Fibroblast of villous mesenchyme (primary cell): ENCODE results near the gene FLT4. TPM values are rescaled to one million over a fixed set of nuclear protein-coding genes. Genes with fewer than 3 reads are reported as not detected.

Source experiments
- DNase-seq: peaks from one replicate; pipeline ENCODE4 v3.0.0-alpha.2; 2010; ENCODE audit warnings: low read depth
- H3K4me3 ChIP-seq: 2 replicates; pipeline ENCODE4 v1.5.1; 2011; ENCODE audit warnings: low read depth, mild to moderate bottlenecking, low read length
- total RNA-seq: library from RNA; depleted of rRNA; stranded (reverse); fragments of >200 nt; gene quantifications from 2 replicates; pipeline ENCODE4 v1.2.3, GENCODE V29; 2012
- TF ChIP-seq, protein P1 (sequence below): IDR thresholded peaks from 2 replicates; pipeline ENCODE4 v1.5.1; 2012; ENCODE audit warnings: low read depth, mild to moderate bottlenecking, low read length; ENCODE audit not compliant: insufficient read depth

Gene FLT4
- total RNA-seq, 1 donor, result 0.43 TPM

DNA sequence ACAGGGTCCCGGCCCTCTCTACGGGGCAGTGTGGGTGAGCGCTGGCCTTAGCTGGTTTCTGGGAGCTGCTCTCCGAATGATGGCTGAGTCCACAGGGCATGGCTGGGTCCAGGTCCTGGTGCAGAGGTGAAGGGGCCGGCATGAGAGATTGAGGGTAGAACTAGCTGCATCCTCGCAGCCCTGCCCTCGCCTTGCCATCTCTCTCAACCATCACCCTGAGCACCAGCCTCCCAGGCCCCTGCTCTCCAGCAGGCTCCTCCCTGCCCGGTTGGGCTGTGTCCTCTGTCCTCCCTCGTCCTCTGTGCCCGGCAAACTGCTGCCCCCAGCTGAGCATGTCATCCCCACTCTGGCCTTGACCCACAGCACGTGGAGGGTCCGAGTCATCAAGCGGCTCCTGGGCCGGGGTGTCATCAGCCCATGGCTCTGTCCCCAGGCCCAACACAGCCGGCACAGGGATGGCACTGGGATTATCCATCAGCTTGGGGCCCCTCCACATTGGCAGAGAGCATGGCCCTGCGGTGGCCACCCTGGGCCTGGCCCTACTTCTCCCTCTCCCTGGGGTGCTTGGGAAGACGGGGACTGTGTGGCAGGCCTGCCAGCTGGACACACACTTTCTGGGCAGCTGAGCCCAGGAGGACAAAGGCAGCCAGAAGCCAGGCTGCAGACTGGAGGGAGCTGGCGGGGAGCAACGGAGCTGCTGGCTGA, 8.4 kb downstream of the FLT4 start:
- TF ChIP-seq, protein P1, sequence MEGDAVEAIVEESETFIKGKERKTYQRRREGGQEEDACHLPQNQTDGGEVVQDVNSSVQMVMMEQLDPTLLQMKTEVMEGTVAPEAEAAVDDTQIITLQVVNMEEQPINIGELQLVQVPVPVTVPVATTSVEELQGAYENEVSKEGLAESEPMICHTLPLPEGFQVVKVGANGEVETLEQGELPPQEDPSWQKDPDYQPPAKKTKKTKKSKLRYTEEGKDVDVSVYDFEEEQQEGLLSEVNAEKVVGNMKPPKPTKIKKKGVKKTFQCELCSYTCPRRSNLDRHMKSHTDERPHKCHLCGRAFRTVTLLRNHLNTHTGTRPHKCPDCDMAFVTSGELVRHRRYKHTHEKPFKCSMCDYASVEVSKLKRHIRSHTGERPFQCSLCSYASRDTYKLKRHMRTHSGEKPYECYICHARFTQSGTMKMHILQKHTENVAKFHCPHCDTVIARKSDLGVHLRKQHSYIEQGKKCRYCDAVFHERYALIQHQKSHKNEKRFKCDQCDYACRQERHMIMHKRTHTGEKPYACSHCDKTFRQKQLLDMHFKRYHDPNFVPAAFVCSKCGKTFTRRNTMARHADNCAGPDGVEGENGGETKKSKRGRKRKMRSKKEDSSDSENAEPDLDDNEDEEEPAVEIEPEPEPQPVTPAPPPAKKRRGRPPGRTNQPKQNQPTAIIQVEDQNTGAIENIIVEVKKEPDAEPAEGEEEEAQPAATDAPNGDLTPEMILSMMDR, result no peak
- no peak for DNase-seq
- H3K4me3 ChIP-seq, result no peak overlapping the region

DNA sequence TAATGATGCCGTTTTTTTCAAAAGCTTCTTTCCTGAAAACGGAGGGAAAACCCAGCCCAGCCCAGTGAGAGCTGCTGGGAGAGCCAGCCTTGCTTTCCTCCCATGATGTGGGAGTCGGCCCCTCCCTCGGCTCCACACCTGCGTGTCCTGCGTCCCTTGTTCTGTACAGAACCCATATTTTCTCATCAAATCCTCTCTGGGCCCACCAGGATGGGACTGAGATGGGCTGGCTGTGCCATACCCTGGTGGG, 8.9 kb downstream of the FLT4 start:
- no peak for DNase-seq
- TF ChIP-seq, protein P1, result no peak
- H3K4me3 ChIP-seq, result no peak overlapping the region

DNA sequence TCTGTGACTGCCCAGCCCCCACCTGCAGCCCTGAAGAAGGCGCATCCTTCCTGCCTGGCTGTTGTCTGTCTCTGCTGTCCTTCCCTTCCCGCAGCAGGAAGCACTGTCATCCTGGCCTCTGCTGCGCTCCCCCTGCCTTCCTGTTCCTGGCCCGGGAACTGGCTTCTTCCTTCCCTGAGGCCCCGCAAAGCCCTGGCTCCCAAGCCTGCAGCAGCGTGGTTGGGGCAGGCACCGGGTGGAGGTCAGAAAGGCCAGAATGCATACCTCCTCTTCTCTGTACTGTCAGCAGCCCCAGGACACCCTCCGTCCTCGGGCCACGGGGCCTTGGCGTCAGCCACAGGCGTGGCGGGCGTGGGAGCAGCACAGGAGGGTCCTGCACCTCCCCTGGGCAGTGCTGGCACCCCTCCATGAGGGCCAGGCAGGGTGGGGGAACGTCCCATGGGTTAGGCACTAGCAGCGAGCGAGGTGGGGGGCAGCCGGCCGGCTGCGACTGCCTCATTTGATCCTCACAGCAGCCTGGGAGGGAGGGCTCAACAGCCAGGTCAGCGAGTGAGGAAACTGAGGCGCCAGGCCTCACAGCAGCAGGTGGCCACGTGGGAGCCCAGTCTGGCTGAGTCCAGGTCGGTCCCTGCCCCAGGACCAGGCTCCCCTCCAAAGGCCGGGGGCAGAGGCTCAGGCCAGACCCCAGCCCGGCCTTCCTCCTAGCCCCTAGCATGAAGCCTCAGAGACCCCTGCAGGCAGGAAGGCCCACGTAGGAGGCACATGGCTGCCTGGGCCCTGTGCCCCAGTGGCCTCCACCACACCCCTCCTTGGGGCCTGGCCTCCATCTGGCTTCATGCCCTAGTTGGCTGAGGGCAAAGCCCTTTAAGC, 9.4 kb downstream of the FLT4 start:
- TF ChIP-seq, protein P1, result no peak
- no peak for DNase-seq
- no peak overlapping the region for H3K4me3 ChIP-seq

DNA sequence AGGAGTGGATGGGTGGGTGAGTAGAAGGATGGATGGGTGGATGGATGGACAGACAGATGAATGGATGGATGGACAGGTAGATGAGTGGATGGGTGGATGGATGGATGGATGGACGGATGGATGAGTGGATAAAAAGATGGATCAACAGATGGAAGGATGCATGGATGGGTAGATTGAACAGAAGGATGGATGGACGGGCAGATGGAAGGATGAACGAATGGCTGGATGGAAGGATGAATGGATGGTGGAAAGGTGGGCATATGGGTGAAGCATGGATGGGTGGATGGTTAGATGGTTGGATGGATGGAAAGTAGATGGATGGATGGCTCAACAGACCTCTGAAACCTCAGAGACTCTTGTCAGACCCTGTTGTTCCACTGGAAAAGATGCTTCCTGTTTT, 10.1 kb downstream of the FLT4 start:
- TF ChIP-seq, protein P1, result no peak
- H3K4me3 ChIP-seq, result no peak overlapping the region
- DNase-seq, result no peak

DNA sequence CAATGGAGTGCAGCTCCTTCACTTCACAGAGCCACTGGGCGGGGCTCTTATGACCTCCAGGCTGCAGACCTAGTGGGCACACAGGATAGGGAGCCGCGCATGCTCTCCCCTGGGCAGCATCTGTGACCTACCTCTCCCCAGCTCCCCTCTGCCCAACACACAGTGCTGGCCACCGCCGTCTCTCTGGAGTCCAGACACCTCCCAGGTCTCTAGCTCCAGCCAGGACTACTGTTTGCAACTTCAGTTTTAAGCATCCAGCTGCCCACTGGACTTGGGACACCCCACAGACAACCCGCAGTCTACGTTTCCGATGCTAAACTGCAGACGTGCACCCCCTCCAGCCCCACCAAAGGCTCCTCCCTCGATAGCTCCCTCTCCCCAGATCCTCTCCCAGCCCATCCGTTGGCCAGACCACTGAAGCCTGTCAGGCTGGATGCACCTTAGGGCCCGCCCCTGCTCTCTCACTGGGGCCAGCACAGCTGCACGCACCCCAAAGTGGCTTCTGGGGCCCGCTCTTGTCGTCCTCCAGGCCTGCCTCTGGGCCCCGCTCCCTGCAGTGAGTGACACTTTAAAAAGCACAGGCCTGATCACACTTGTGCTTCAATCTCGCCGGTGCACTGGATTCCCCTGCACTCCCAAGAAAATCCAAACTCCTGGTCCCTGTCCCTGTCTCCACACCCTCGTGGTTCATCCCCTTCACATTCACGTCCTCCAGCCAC, 11.3 kb downstream of the FLT4 start:
- TF ChIP-seq, protein P1, result no peak
- H3K4me3 ChIP-seq, result no peak overlapping the region
- no peak for DNase-seq

DNA sequence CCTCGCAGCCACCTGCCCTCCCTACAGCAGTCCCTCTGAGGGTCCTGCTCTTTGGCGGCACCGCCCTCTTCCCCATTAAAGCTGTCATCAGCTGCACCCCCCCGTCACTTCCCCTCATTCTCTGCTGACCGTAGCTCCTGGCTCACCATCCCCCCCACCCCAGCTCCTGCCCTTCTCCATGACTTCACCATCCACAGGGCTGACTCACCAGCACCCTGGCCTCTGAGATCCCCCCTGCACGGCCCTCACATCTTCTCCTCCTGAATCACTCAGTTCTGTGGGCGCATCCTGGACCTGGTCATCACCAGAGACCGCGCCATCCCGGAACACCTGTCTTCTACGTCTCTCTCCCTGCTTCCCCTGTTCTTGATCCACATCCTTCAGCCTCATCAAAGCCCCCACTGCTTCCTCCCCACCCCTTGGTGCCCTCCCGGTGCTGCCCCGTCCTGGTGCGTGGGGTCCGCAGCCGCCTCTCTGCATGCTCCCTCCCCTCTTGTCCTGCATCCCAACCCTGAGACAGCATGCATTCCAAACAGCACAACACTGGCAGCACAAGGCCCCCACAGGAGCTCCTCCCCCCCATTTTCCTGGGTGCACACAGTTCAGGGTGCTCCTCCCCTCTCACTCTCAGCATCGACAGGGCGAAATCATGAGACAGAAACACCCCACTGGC, 12.9 kb downstream of the FLT4 start:
- TF ChIP-seq, protein P1, result no peak
- H3K4me3 ChIP-seq, result no peak overlapping the region
- DNase-seq, result no peak
